Mesenchymal stem cell (in vitro differentiated cells and primary cell): ENCODE data around the gene H3-3A.

Experiments used
- DNase-seq: peaks from one replicate; pipeline ENCODE4 v3.0.0-alpha.2; 2013
- H2AFZ ChIP-seq: one replicate; pipeline ENCODE4 v1.6.1; 2013; ENCODE audit warnings: low read depth, mild to moderate bottlenecking, control low read depth, inconsistent platforms, low read length, moderate library complexity
- H2AK5ac ChIP-seq: 2 replicates; pipeline ENCODE4 v1.6.1; 2013; ENCODE audit warnings: low read length, moderate library complexity, mild to moderate bottlenecking, inconsistent platforms; ENCODE audit not compliant: severe bottlenecking
- H2BK120ac ChIP-seq: one replicate; pipeline ENCODE4 v1.6.1; 2013; ENCODE audit warnings: low read depth, mild to moderate bottlenecking, inconsistent platforms, low read length, moderate library complexity
- H2BK12ac ChIP-seq, 2 experiments: one replicate each; pipeline ENCODE4 v1.6.1; 2013; ENCODE audit warnings: inconsistent platforms in 2 of 2, low read length in 2 of 2, mild to moderate bottlenecking in 2 of 2, moderate library complexity in 2 of 2, control low read depth in 1 of 2
- H2BK15ac ChIP-seq: one replicate; pipeline ENCODE4 v1.6.1; 2013; ENCODE audit warnings: mild to moderate bottlenecking, low read depth, inconsistent platforms; ENCODE audit not compliant: poor library complexity, severe bottlenecking
- H2BK5ac ChIP-seq: 2 replicates; pipeline ENCODE4 v1.6.1; 2013; ENCODE audit warnings: low read depth, mild to moderate bottlenecking, low read length, control low read depth, inconsistent platforms; ENCODE audit not compliant: poor library complexity, severe bottlenecking
- H3K14ac ChIP-seq, 2 experiments: one replicate each; pipeline ENCODE4 v1.6.1; 2013; ENCODE audit warnings: inconsistent platforms in 2 of 2, low read length in 2 of 2, control low read depth in 1 of 2, mild to moderate bottlenecking in 1 of 2, moderate library complexity in 1 of 2
- H3K18ac ChIP-seq, 2 experiments: one replicate each; pipeline ENCODE4 v1.6.1; 2013; ENCODE audit warnings: inconsistent platforms in 2 of 2, low read length in 2 of 2, control low read depth in 1 of 2, low read depth in 1 of 2, mild to moderate bottlenecking in 1 of 2
- H3K23ac ChIP-seq, 2 experiments: one replicate each; pipeline ENCODE4 v1.6.1; 2013; ENCODE audit warnings: inconsistent platforms in 2 of 2, low read length in 2 of 2, mild to moderate bottlenecking in 2 of 2, moderate library complexity in 2 of 2, control low read depth in 1 of 2
- H3K27ac ChIP-seq: 2 replicates; pipeline ENCODE4 v1.5.1; 2013; ENCODE audit warnings: mild to moderate bottlenecking, moderate library complexity, low read length, control low read depth, inconsistent platforms; ENCODE audit not compliant: poor library complexity, severe bottlenecking
- H3K27me3 ChIP-seq, 2 experiments: 2 replicates each; pipeline versions ENCODE4 v1.6.1 to v1.7.0; 2013; ENCODE audit warnings: low read length in 2 of 2, mild to moderate bottlenecking in 2 of 2, moderate library complexity in 2 of 2, control low read depth in 1 of 2, inconsistent platforms in 1 of 2; ENCODE audit not compliant: control insufficient read depth in 1 of 2, insufficient read depth in 1 of 2
- H3K36me3 ChIP-seq, 2 experiments: 2 replicates each; pipeline versions ENCODE4 v1.6.1 to v1.7.0; 2013; ENCODE audit warnings: low read length in 2 of 2, control low read depth in 1 of 2, inconsistent platforms in 1 of 2, low read depth in 1 of 2, mild to moderate bottlenecking in 1 of 2; ENCODE audit not compliant: insufficient read depth in 2 of 2, control insufficient read depth in 1 of 2
- H3K4ac ChIP-seq, 2 experiments: one replicate each; pipeline ENCODE4 v1.6.1; 2013; ENCODE audit warnings: inconsistent platforms in 2 of 2, low read length in 2 of 2, mild to moderate bottlenecking in 2 of 2, moderate library complexity in 2 of 2, control low read depth in 1 of 2, low read depth in 1 of 2
- H3K4me1 ChIP-seq: 2 replicates; pipeline ENCODE4 v1.6.1; 2013; ENCODE audit warnings: low read depth, low read length, control low read depth; ENCODE audit not compliant: control insufficient read depth, insufficient read depth
- H3K4me2 ChIP-seq: 2 replicates; pipeline ENCODE4 v1.6.1; 2013; ENCODE audit warnings: low read length, mild to moderate bottlenecking, inconsistent platforms; ENCODE audit not compliant: poor library complexity, severe bottlenecking
- H3K4me3 ChIP-seq, 2 experiments: 2 replicates each; pipeline versions ENCODE4 v1.5.1 to v1.7.0; 2013; ENCODE audit warnings: low read length in 2 of 2, mild to moderate bottlenecking in 2 of 2, control low read depth in 1 of 2, low read depth in 1 of 2; ENCODE audit not compliant: insufficient read depth in 1 of 2
- H3K79me1 ChIP-seq: replicated peaks from 2 replicates; pipeline ENCODE4 v1.6.1; 2013; ENCODE audit warnings: mild to moderate bottlenecking, control low read depth, low read length, inconsistent platforms; ENCODE audit not compliant: poor library complexity, severe bottlenecking
- H3K9ac ChIP-seq: 2 replicates; pipeline ENCODE4 v1.7.0; 2013; ENCODE audit warnings: mild to moderate bottlenecking, low read length, moderate library complexity
- H3K9me3 ChIP-seq: 2 replicates; pipeline ENCODE4 v1.7.0; 2013; ENCODE audit warnings: mild to moderate bottlenecking, low read length; ENCODE audit not compliant: control insufficient read depth
- H4K8ac ChIP-seq: one replicate; pipeline ENCODE4 v1.6.1; 2013; ENCODE audit warnings: inconsistent platforms, mild to moderate bottlenecking, low read length, moderate library complexity
- H4K91ac ChIP-seq: one replicate; pipeline ENCODE4 v1.6.1; 2013; ENCODE audit warnings: mild to moderate bottlenecking, low read length, inconsistent platforms
- WGBS: methylation state at CpG from one replicate; pipeline ENCODE4 v1.1.7; 2013; ENCODE audit warnings: mixed read lengths; 5-methylcytosine and 5-hydroxymethylcytosine counted together

H3-3A gene

GRCh38 chr1:226029093-226029496 lies 33.4 kb upstream of the H3-3A start:
- Histone ChIP-seq H2BK12ac (no peak overlapping the region), H2BK5ac (no peak overlapping the region), H3K14ac (no peak overlapping the region), H3K4me1 (no peaks in the 10 kb centered on the region), H2AFZ (no peak overlapping the region), H4K91ac (no peak overlapping the region), H2BK15ac (no peak overlapping the region), H3K79me1 (no peaks in the 10 kb centered on the region), H3K9me3 (no peaks in the 10 kb centered on the region), H3K27me3 (no peaks in the 10 kb centered on the region), H3K4me3 (no peak overlapping the region), H3K36me3 (no peaks in the 10 kb centered on the region), H2BK120ac (no peak overlapping the region), H4K8ac (no peak overlapping the region), H3K9ac (no peak overlapping the region), H3K4ac (no peak overlapping the region), H3K23ac (no peak overlapping the region), H3K18ac (no peak overlapping the region), H3K4me2 (no peak overlapping the region), H3K27ac (no peak overlapping the region), H2AK5ac (no peak overlapping the region)
- no peak for DNase-seq
- WGBS: 91% methylated on average over 7 of the region's 7 CpGs

- no peak overlapping the region for H3K18ac ChIP-seq
- WGBS: 93% methylated on average over 6 of the region's 7 CpGs
Observed at GRCh38 chr1:226029568-226030225, 32.8 kb upstream of the H3-3A start.

GRCh38 chr1:226033582-226033981 lies 28.9 kb upstream of the H3-3A start:
- no peak for DNase-seq
- H3K4me1 ChIP-seq: peaks cover 2% of the 10 kb centered on the region

More at GRCh38 chr1:226029568-226030225, 32.8 kb upstream of the H3-3A start:
- Histone ChIP-seq H3K4me3 (no peak overlapping the region), H2BK5ac (no peak overlapping the region), H3K14ac (no peak overlapping the region), H3K4me1 (peaks cover 2% of the 10 kb centered on the region), H3K4ac (no peak overlapping the region), H2AFZ (no peak overlapping the region), H3K36me3 (no peaks in the 10 kb centered on the region), H2BK15ac (no peak overlapping the region), H3K9me3 (no peaks in the 10 kb centered on the region), H3K79me1 (no peaks in the 10 kb centered on the region), H3K4me2 (no peak overlapping the region), H3K23ac (no peak overlapping the region), H3K27ac (no peak overlapping the region), H4K91ac (no peak overlapping the region), H2AK5ac (no peak overlapping the region), H2BK120ac (no peak overlapping the region), H4K8ac (no peak overlapping the region), H3K27me3 (no peaks in the 10 kb centered on the region), H2BK12ac (no peak overlapping the region), H3K9ac (no peak overlapping the region)
- DNase-seq: no peak

GRCh38 chr1:226033991-226034390 lies 28.5 kb upstream of the H3-3A start:
- no peak overlapping the region for H3K4me2 ChIP-seq
- no peak overlapping the region for H2BK120ac ChIP-seq
- H4K91ac ChIP-seq: no peak overlapping the region
- no peak overlapping the region for H4K8ac ChIP-seq
- no peak overlapping the region for H3K4ac ChIP-seq
- no peaks in the 10 kb centered on the region for H3K36me3 ChIP-seq
- no peak overlapping the region for H3K4me3 ChIP-seq
- no peak overlapping the region for H2BK12ac ChIP-seq
- peaks cover 2% of the 10 kb centered on the region for H3K4me1 ChIP-seq
- H3K23ac ChIP-seq: no peak overlapping the region
- no peak for DNase-seq
- no peak overlapping the region for H3K14ac ChIP-seq
- no peaks in the 10 kb centered on the region for H3K79me1 ChIP-seq
- H3K9ac ChIP-seq: peak overlapping the region; percentile 54
- no peak overlapping the region for H2BK15ac ChIP-seq
- H3K9me3 ChIP-seq: no peaks in the 10 kb centered on the region
- no peak overlapping the region for H3K27ac ChIP-seq
- H2BK5ac ChIP-seq: no peak overlapping the region
- H3K27me3 ChIP-seq: no peaks in the 10 kb centered on the region
- no peak overlapping the region for H3K18ac ChIP-seq
- no peak overlapping the region for H2AK5ac ChIP-seq
- no peak overlapping the region for H2AFZ ChIP-seq

More at GRCh38 chr1:226033582-226033981, 28.9 kb upstream of the H3-3A start:
- Histone ChIP-seq H3K9me3 (no peaks in the 10 kb centered on the region), H2BK120ac (no peak overlapping the region), H3K14ac (no peak overlapping the region), H3K36me3 (no peaks in the 10 kb centered on the region), H3K23ac (no peak overlapping the region), H4K91ac (no peak overlapping the region), H3K79me1 (no peaks in the 10 kb centered on the region), H3K27me3 (no peaks in the 10 kb centered on the region), H4K8ac (no peak overlapping the region), H2BK5ac (no peak overlapping the region), H3K4ac (no peak overlapping the region), H3K18ac (no peak overlapping the region), H3K4me2 (no peak overlapping the region), H2BK12ac (no peak overlapping the region), H3K4me3 (no peak overlapping the region), H3K27ac (no peak overlapping the region), H3K9ac (no peak overlapping the region), H2BK15ac (no peak overlapping the region), H2AK5ac (no peak overlapping the region), H2AFZ (no peak overlapping the region)
- WGBS: 88% methylated on average over 4 of the region's 4 CpGs
